G401 (cell line): ENCODE data around the gene TMEM225B. TPM values are rescaled to one million over a fixed set of nuclear protein-coding genes. Genes with fewer than 3 reads are reported as not detected.
"Not testable (repeated sequence)": the region's sequence is repeated elsewhere in the genome, so short reads cannot be mapped to it uniquely, and the experiment has no call there.

Experiments used
- DNase-seq: peaks from one replicate; pipeline ENCODE4 v3.0.0-alpha.2; 2015; ENCODE audit warnings: low spot score
- in situ Hi-C: cut with HindIII; loops from 2 replicates; pipeline ENCODE4 v1.10.0; 2016; ENCODE audit warnings: low sequenced_read_pairs, mixed read lengths
- total RNA-seq: library from RNA; depleted of rRNA; stranded (reverse); fragments of >200 nt; shearing (Covaris generic); gene quantifications from 2 replicates; pipeline ENCODE4 v1.2.3, GENCODE V29; 2014; rRNA removed

Gene TMEM225B
- total RNA-seq, 1 experiment from 2014 or later, result not detected

DNA sequence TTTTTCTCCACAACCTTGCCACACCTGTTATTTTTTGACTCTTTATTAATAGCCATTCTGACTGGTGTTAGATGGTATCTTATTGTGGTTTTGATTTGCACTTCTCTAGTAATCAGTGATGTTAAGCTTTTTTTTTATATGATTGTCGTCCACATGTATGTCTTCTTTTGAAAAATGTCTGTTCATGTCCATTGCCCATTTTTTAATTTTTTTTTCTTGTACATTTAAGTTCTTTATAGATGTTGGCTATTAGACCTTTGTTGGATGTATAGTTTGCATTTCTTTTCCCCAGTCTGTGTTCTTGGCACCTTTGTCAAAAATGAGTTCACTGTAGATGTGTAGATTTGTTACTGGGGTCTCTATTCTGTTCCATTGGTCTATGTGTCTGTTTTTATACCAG, 47.5 kb downstream of the TMEM225B start:
- in situ Hi-C loops, result no loop called here
- DNase-seq, result no peak

DNA sequence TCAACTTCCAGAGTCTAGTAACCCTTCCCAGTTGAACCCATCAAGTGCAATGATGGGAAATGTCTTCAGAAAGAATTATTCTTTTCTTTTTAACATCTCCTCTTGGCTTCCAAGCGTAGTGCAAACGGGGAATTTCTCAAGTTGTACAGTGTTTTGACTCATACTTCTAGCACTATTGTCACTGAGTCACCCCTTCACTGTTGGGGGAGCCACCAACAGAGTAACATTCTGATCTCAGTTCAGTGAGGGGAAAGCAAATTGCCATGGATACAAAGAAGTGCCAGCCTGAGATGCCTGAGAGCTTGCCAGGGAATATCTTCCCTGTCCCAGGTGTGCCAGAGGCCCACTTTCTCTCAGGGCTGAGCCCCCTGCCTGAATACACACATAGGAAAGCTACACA, 50.8 kb downstream of the TMEM225B start:
- DNase-seq, result no peak
- in situ Hi-C loops, result no loop called here

DNA sequence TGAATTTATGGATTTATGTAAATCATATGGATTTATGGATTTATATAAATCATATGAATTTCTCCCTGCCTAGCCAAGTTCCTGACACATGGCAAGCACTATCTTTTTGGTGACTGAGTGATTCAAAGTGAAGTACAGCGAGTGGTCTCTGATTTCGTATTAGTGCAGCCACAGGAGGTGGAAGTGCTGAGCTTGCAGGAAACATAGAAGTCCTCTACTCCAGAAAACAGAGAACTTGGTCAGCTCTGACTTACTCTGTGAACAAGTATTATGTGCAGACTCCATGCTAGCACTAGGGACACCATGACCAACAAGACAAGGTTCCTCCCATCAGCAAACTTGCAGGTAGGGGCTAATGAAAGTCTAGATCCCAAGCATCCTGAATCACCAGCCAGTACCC, 53.2 kb downstream of the TMEM225B start:
- in situ Hi-C loops, result no loop called here
- DNase-seq, result no peak

DNA sequence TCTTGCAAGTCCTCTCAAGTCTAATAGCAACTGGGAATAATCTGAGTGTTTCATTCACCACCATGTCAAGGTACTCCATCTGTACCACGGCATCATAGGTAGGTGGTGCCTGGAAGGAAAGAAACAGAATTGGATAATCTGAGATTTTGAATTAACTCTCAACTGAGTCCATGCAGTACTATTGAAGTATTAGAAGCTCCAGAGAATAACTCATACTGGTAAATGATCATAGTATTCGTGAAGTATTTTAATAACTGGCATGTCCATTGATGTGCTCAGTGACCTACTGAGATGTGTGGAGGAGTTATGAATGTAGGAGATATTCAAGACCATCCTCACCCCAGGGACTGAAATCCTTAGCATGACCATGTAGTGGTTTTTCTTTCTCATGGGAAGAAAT, 54.6 kb downstream of the TMEM225B start:
- no peak for DNase-seq
- in situ Hi-C loops, result no loop called here

DNA sequence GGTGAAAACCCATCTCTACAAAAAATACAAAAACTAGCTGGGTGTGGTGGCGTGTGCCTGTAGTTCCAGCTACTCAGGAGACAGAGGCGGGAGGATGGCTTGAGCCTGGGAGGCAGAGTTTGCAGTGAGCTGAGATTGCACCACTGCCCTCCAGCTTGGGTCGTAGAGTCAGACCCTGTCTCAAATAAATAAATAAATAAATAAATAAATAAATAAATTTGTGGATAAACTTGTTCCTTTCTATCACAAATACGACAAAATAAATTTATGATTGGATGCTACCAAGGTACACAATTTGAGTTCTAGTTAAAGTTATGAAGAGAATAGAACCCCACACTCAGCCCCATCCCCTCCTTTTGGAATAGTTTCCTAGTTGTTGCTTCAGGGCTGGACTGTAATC, 55.2 kb downstream of the TMEM225B start:
- DNase-seq, in situ Hi-C loops: not testable (repeated sequence)

DNA sequence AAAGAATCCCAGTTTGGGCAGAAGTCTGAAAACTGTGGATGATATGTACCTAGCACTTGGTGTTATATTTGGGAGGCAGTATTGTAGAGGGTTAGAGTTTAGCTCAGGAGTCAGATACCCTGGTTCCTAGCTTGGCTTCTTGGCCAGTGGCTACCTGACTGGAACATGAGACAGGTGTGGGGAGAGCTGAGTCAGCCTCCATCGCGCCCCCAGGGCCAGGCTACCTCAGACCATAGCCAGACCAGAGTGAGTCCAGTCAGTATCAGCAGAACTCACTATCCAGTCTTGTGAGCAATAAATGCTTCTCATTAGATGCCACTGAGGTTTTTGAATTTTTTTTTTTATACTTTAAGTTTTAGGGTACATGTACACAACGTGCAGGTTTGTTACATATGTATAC, 55.7 kb downstream of the TMEM225B start:
- in situ Hi-C loops, result no loop called here
- no peak for DNase-seq

DNA sequence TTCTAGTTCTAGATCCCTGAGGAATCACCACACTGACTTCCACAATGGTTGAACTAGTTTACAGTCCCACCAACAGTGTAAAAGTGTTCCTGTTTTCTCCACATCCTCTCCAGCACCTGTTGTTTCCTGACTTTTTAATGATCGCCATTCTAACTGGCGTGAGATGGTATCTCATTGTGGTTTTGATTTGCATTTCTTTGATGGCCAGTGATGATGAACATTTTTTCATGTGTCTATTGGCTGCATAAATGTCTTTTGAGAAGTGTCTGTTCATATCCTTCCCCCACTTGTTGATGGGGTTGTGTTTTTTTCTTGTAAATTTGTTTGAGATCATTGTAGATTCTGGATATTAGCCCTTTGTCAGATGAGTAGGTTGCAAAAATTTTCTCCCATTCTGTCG, 56.6 kb downstream of the TMEM225B start:
- in situ Hi-C loops, DNase-seq: not testable (repeated sequence)

DNA sequence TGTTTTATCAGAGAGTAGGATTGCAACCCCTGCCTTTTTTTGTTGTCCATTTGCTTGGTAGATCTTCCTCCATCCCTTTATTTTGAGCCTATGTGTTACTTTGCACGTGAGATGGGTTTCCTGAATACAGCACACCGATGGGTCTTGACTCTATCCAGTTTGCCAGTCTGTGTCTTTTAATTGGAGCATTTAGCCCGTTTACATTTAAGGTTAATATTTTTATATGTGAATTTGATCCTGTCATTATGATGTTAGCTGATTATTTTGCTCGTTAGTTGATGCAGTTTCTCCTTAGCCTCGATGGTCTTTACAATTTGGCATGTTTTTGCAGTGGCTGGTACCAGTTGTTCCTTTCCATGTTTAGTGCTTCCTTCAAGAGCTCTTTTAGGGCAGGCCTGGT, 59.8 kb downstream of the TMEM225B start:
- DNase-seq, in situ Hi-C loops: not testable (repeated sequence)

Other genes with a start within 250 kb of the TMEM225B start
- gene ARPC1B, start 223.5 kb upstream of the TMEM225B start, total RNA-seq, result 281 and 284 TPM in 2 replicates
- 169 and 215 TPM in 2 replicates for gene PDAP1, start 189.7 kb upstream of the TMEM225B start, total RNA-seq
- 91.6 and 96.3 TPM in 2 replicates for gene BUD31, start 189.3 kb upstream of the TMEM225B start, total RNA-seq
- 10.9 and 28.1 TPM in 2 replicates for gene PTCD1, start 159.5 kb upstream of the TMEM225B start, total RNA-seq
- gene CPSF4, start 159.3 kb upstream of the TMEM225B start, total RNA-seq, result 57.0 and 59.3 TPM in 2 replicates
- 1,769 and 1,935 TPM in 2 replicates for gene ATP5MF, start 132.1 kb upstream of the TMEM225B start, total RNA-seq
- gene ZNF789, start 125.4 kb upstream of the TMEM225B start, total RNA-seq, result 7.8 and 8.9 TPM in 2 replicates
- gene ZNF394, start 98.0 kb upstream of the TMEM225B start, total RNA-seq, result 20.7 and 21.5 TPM in 2 replicates
- 18.6 and 23.1 TPM in 2 replicates for gene ZKSCAN5, start 93.6 kb upstream of the TMEM225B start, total RNA-seq
- gene FAM200A, start 46.2 kb upstream of the TMEM225B start, total RNA-seq, result 2.6 and 5.0 TPM in 2 replicates
- 40.9 and 48.6 TPM in 2 replicates for gene ZNF655, start 39.6 kb upstream of the TMEM225B start, total RNA-seq
- gene ZSCAN25, start 18.7 kb downstream of the TMEM225B start, total RNA-seq, result 7.6 and 10.6 TPM in 2 replicates
- not detected in 2 replicates for gene CYP3A5, start 81.7 kb downstream of the TMEM225B start, total RNA-seq
- not detected in 2 replicates for gene CYP3A7, start 136.9 kb downstream of the TMEM225B start, total RNA-seq
- not detected in 2 replicates for gene CYP3A4, start 185.9 kb downstream of the TMEM225B start, total RNA-seq
- not detected in 2 replicates for gene CYP3A43, start 229.7 kb downstream of the TMEM225B start, total RNA-seq